Measurements from ENCODE around the gene OR10P1.

Gene OR10P1

GRCh38 chr12:55633151-55633550 is 3.5 kb upstream of the OR10P1 start:
- no peak for DNase-seq (ENCODE audit: extremely low spot score)
- CTCF ChIA-PET = no interaction called here
- POLR2A ChIA-PET = no interaction called here
- TF ChIP-seq CTBP1 (IDR thresholded peaks at IDR 0.05; ENCODE audit: borderline replicate concordance) (no peak), BHLHE40 (IDR thresholded peaks at IDR 0.05; ENCODE audit: borderline replicate concordance) (no peak), SP1 (IDR thresholded peaks at IDR 0.05) (no peak), NFRKB (IDR thresholded peaks at IDR 0.05) (no peak), SUZ12 (IDR thresholded peaks at IDR 0.05) (no peak), FOXM1 (IDR thresholded peaks at IDR 0.05; ENCODE audit: borderline replicate concordance) (no peak), ELF4 (IDR thresholded peaks at IDR 0.05) (no peak), FOXA1 (IDR thresholded peaks at IDR 0.05) (no peak), LEF1 (IDR thresholded peaks at IDR 0.05; ENCODE audit: borderline replicate concordance) (no peak), ZNF384 (IDR thresholded peaks at IDR 0.05) (no peak), PKNOX1 (IDR thresholded peaks at IDR 0.05) (no peak), TARDBP (IDR thresholded peaks at IDR 0.05) (no peak), L3MBTL2 (conservative IDR thresholded peaks at IDR 0.05) (no peak), HDGF (IDR thresholded peaks at IDR 0.05; ENCODE audit: borderline replicate concordance) (no peak), FOXK2 (IDR thresholded peaks at IDR 0.05) (no peak), ARNT (IDR thresholded peaks at IDR 0.05) (no peak)

GRCh38 chr12:55636116-55636655 is 506 bp upstream of the OR10P1 start:
- TF ChIP-seq SP1 (IDR thresholded peaks at IDR 0.05) = no peak
- no peak for TF ChIP-seq LEF1 (IDR thresholded peaks at IDR 0.05; ENCODE audit: borderline replicate concordance)
- TF ChIP-seq L3MBTL2 (conservative IDR thresholded peaks at IDR 0.05) = no peak
- no peak for TF ChIP-seq HDGF (IDR thresholded peaks at IDR 0.05; ENCODE audit: borderline replicate concordance)
- no peak for TF ChIP-seq CTBP1 (IDR thresholded peaks at IDR 0.05; ENCODE audit: borderline replicate concordance)
- no peak for TF ChIP-seq ZNF384 (IDR thresholded peaks at IDR 0.05)
- TF ChIP-seq ELF4 (IDR thresholded peaks at IDR 0.05) = no peak
- TF ChIP-seq ARNT (IDR thresholded peaks at IDR 0.05) = no peak
- TF ChIP-seq TARDBP (IDR thresholded peaks at IDR 0.05) = no peak
- no peak for TF ChIP-seq BHLHE40 (IDR thresholded peaks at IDR 0.05; ENCODE audit: borderline replicate concordance)
- TF ChIP-seq FOXM1 (IDR thresholded peaks at IDR 0.05; ENCODE audit: borderline replicate concordance) = no peak
- TF ChIP-seq NFRKB (IDR thresholded peaks at IDR 0.05) = no peak
- DNase-seq (ENCODE audit: extremely low spot score) = no peak
- POLR2A ChIA-PET = no interaction called here
- CTCF ChIA-PET = interaction anchor here (0.6 to 1.6 kb wide), 2 partner anchors 20 to 300 kb away, joined by 3 to 6 read pairs; no protein-coding TSS in a partner anchor

- no peak for DNase-seq (ENCODE audit: extremely low spot score)
- CTCF ChIA-PET = interaction anchor here (1.6 kb wide), 1 partner anchor 19 kb away, joined by 6 read pairs; no protein-coding TSS in a partner anchor
- TF ChIP-seq CTBP1 (IDR thresholded peaks at IDR 0.05; ENCODE audit: borderline replicate concordance) (no peak), LEF1 (IDR thresholded peaks at IDR 0.05; ENCODE audit: borderline replicate concordance) (no peak), PKNOX1 (IDR thresholded peaks at IDR 0.05) (no peak), SUZ12 (IDR thresholded peaks at IDR 0.05) (no peak)
- POLR2A ChIA-PET = no interaction called here
Measured at GRCh38 chr12:55637467-55637866, 775 bp downstream of the OR10P1 start.

- DNase-seq (ENCODE audit: extremely low spot score) = no peak
- ChIA-PET CTCF (interaction anchor here (0.7 kb wide), 1 partner anchor 501 kb away, joined by 3 read pairs; no protein-coding TSS in a partner anchor), POLR2A (no interaction called here)
- TF ChIP-seq ARNT (IDR thresholded peaks at IDR 0.05) = no peak
Measured at GRCh38 chr12:55641595-55641994, 4.9 kb downstream of the OR10P1 start.

- CTCF ChIA-PET = interaction anchor here (0.7 kb wide), 1 partner anchor 502 kb away, joined by 3 read pairs; no protein-coding TSS in a partner anchor
- no peak for DNase-seq (ENCODE audit: extremely low spot score)
- POLR2A ChIA-PET = no interaction called here
- TF ChIP-seq CTBP1 (IDR thresholded peaks at IDR 0.05; ENCODE audit: borderline replicate concordance) (no peak), SP1 (IDR thresholded peaks at IDR 0.05) (no peak)
Measured at GRCh38 chr12:55642267-55642666, 5.6 kb downstream of the OR10P1 start.

- ChIA-PET CTCF (no interaction called here), POLR2A (no interaction called here)
- DNase-seq (ENCODE audit: extremely low spot score) = no peak
- TF ChIP-seq ZNF384 (IDR thresholded peaks at IDR 0.05) (no peak), FOXM1 (IDR thresholded peaks at IDR 0.05; ENCODE audit: borderline replicate concordance) (no peak), FOXA1 (IDR thresholded peaks at IDR 0.05) (no peak), TARDBP (IDR thresholded peaks at IDR 0.05) (no peak), SP1 (IDR thresholded peaks at IDR 0.05) (no peak), L3MBTL2 (conservative IDR thresholded peaks at IDR 0.05) (no peak), ARNT (IDR thresholded peaks at IDR 0.05) (no peak), HDGF (IDR thresholded peaks at IDR 0.05; ENCODE audit: borderline replicate concordance) (no peak), ELF4 (IDR thresholded peaks at IDR 0.05) (no peak)
Measured at GRCh38 chr12:55642669-55643068, 6.0 kb downstream of the OR10P1 start.

GRCh38 chr12:55644591-55644990 is 7.9 kb downstream of the OR10P1 start:
- TF ChIP-seq SP1 (IDR thresholded peaks at IDR 0.05) (no peak), ARNT (IDR thresholded peaks at IDR 0.05) (no peak), FOXM1 (IDR thresholded peaks at IDR 0.05; ENCODE audit: borderline replicate concordance) (no peak), ZNF384 (IDR thresholded peaks at IDR 0.05) (no peak), FOXA1 (IDR thresholded peaks at IDR 0.05) (no peak), LEF1 (IDR thresholded peaks at IDR 0.05; ENCODE audit: borderline replicate concordance) (no peak), ELF4 (IDR thresholded peaks at IDR 0.05) (no peak), NFRKB (IDR thresholded peaks at IDR 0.05) (no peak), PKNOX1 (IDR thresholded peaks at IDR 0.05) (no peak), L3MBTL2 (conservative IDR thresholded peaks at IDR 0.05) (no peak), BHLHE40 (IDR thresholded peaks at IDR 0.05; ENCODE audit: borderline replicate concordance) (no peak), HDGF (IDR thresholded peaks at IDR 0.05; ENCODE audit: borderline replicate concordance) (no peak), SUZ12 (IDR thresholded peaks at IDR 0.05) (no peak), FOXK2 (IDR thresholded peaks at IDR 0.05) (no peak), CTBP1 (IDR thresholded peaks at IDR 0.05; ENCODE audit: borderline replicate concordance) (no peak), TARDBP (IDR thresholded peaks at IDR 0.05) (no peak)
- CTCF ChIA-PET = interaction anchor here (1.0 kb wide), 1 partner anchor 12 kb away, joined by 3 read pairs; no protein-coding TSS in a partner anchor
- POLR2A ChIA-PET = no interaction called here
- DNase-seq (ENCODE audit: extremely low spot score) = no peak
